ENCODE data around the gene PSD4.

- TF ChIP-seq CTCF (IDR thresholded peaks at IDR 0.05; ENCODE audit: insufficient read depth, low read length, poor library complexity, severe bottlenecking) (no peak), EZH2phosphoT487 (conservative IDR thresholded peaks at IDR 0.05; ENCODE audit: low read length) (no peak)
Observed at GRCh38 chr2:113178891-113179290, 5.1 kb downstream of the PSD4 start.
